Measurements from ENCODE around the gene CNN3.

The CNN3 gene

DNA sequence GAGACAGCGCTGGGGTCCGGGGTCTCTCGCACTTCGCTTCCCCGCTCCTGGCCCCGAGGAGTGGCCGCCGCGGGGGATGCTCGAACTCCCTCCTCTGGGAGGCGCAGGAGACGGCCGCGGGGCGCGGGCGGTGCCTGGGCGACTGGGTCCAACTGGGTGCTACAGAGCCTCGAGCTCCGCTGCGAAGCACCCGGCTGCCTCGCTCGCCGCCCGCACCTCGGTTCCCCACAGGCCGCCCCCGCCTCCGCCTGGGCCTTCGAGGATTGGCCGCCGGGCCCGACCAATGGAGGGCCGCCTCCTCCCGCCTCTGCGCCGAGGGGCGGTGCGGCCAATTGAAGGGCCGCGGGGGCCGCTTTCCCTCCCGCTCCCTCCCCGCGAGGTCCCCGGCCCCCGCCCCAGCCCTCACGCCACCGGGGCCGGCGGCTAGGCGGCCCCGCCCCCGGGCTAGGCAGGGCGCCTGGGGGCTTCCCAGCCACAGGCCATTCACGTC, at the start of gene CNN3:
Gene CNN3, minus strand, starts transcription at position 196 of the 490 bp plus-strand sequence. CDS start 216 bp downstream, outside the sequence.
- Histone ChIP-seq H3K4me1 (ENCODE audit: insufficient read depth, low read length) (peaks cover 40% of the 10 kb centered on the region), H3K36me3 (ENCODE audit: insufficient read depth, low read depth, low read length) (peaks cover 21% of the 10 kb centered on the region; the same call in 1 of the 2 replicates), H3K4me3 (ENCODE audit: low read length) (peak within 1 kb of the TSS; percentile 97), H3K27me3 (ENCODE audit: insufficient read depth, low read length) (no peaks in the 10 kb centered on the region), H3K9me3 (ENCODE audit: insufficient read depth, low read depth, low read length) (no peaks in the 10 kb centered on the region), H3K27ac (ENCODE audit: low read length) (peak within 1 kb of the TSS; percentile 98), H3K9ac (ENCODE audit: low read depth, low read length) (peak within 1 kb of the TSS; percentile 99)

DNA sequence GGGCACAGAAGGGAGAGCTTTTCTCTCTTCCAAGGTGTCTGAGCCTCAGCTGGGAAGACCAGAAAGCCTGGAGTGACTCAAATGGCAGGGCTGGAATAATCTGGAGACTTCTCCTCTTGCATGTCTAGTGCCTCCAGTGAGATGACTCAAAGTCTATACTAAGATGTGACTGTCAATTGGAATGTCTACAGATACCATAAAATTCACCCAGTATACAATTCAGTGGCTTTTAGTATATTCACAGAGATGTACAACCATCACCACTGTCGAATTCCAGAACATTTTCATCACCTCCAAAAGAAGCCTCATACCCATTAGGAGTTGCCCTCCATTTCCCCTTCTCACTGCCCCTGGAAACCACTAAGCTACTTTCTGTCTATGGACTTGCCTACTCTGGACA, 47.9 kb upstream of the CNN3 start:
- Histone ChIP-seq H3K4me1 (ENCODE audit: insufficient read depth, low read length) (peaks cover 15% of the 10 kb centered on the region), H3K27ac (ENCODE audit: low read length) (no peak overlapping the region), H3K36me3 (ENCODE audit: insufficient read depth, low read depth, low read length) (no peaks in the 10 kb centered on the region), H3K9me3 (ENCODE audit: insufficient read depth, low read depth, low read length) (no peaks in the 10 kb centered on the region), H3K9ac (ENCODE audit: low read depth, low read length) (no peak overlapping the region), H3K4me3 (ENCODE audit: low read length) (no peak overlapping the region), H3K27me3 (ENCODE audit: insufficient read depth, low read length) (no peaks in the 10 kb centered on the region)

DNA sequence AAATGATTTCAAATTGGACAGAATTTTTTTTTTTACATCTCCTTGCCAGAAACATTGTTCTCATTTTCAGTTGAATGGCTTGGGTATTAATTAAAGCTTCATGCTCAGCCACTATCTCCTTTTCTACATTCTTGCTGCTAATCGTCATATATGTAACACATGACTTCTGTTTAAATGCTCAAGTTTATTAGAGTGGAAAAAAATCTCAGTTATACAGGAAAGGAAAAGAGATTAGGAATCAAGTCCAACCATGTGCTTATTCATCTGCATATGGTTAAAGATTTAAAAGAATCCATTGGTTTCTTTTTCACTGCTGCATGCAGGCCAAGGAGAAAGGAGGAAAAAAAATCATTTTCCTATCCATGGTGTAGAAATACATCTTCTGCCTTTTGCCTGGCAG, 47.3 kb upstream of the CNN3 start:
- no peaks in the 10 kb centered on the region for H3K27me3 ChIP-seq (ENCODE audit: insufficient read depth, low read length)
- H3K27ac ChIP-seq (ENCODE audit: low read length), result no peak overlapping the region
- H3K36me3 ChIP-seq (ENCODE audit: insufficient read depth, low read depth, low read length), result no peaks in the 10 kb centered on the region
- H3K4me1 ChIP-seq (ENCODE audit: insufficient read depth, low read length), result peaks cover 15% of the 10 kb centered on the region
- no peak overlapping the region for H3K9ac ChIP-seq (ENCODE audit: low read depth, low read length)
- no peaks in the 10 kb centered on the region for H3K9me3 ChIP-seq (ENCODE audit: insufficient read depth, low read depth, low read length)
- no peak overlapping the region for H3K4me3 ChIP-seq (ENCODE audit: low read length)

DNA sequence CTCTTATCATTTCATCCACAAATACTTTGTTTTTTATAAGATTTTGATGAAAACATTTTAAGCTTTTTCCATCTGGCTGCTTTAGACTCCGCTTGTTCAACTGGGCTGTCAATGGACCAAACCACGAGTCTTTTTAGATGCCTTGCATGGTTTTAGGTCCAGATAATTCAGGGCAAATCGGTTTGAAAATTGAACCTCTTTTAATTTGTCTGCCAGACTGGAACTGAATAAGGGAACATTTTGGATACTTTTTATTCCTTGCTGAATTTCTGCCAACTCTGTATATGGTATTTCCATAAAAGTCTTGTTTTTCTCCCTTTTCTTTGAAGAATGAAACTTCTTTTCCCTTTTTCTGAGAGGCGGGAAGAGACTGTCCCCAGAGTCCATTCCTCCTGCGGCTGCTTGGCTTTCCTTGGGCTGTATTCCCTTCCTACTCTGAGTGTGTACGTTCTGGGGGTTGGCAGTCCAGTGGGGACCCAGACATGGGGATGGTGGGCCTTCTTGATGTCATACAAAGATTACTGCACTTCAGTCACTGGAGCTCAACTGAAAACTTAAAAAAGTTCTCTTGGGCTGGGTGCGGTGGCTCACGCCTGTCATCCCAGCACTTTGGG, 46.5 kb upstream of the CNN3 start:
- Histone ChIP-seq H3K27ac (ENCODE audit: low read length) (no peak overlapping the region), H3K4me1 (ENCODE audit: insufficient read depth, low read length) (peaks cover 15% of the 10 kb centered on the region), H3K9me3 (ENCODE audit: insufficient read depth, low read depth, low read length) (no peaks in the 10 kb centered on the region), H3K9ac (ENCODE audit: low read depth, low read length) (no peak overlapping the region), H3K27me3 (ENCODE audit: insufficient read depth, low read length) (no peaks in the 10 kb centered on the region), H3K4me3 (ENCODE audit: low read length) (no peak overlapping the region), H3K36me3 (ENCODE audit: insufficient read depth, low read depth, low read length) (no peaks in the 10 kb centered on the region)

DNA sequence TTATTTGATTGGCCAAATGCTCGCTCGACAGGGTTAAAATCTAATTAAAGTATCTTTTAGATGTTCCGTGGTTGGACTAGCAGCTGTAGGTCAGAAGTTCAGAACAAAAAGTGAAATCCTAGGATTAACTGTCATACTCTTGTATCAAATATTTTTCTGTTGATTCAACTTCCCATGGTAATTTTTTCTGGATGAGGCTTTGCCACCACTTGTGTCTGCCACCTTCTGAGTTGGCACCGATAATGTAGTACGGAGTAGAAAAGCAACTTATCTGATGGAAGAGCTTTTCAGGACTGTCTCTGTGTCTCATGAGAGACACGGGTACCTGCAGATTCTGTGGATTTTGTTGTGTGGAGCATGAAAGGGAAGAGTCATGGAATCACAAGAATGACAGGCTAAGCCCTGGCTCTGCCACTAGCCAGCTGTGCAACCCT, 44.6 kb upstream of the CNN3 start:
- H3K9ac ChIP-seq (ENCODE audit: low read depth, low read length), result no peak overlapping the region
- no peaks in the 10 kb centered on the region for H3K36me3 ChIP-seq (ENCODE audit: insufficient read depth, low read depth, low read length)

DNA sequence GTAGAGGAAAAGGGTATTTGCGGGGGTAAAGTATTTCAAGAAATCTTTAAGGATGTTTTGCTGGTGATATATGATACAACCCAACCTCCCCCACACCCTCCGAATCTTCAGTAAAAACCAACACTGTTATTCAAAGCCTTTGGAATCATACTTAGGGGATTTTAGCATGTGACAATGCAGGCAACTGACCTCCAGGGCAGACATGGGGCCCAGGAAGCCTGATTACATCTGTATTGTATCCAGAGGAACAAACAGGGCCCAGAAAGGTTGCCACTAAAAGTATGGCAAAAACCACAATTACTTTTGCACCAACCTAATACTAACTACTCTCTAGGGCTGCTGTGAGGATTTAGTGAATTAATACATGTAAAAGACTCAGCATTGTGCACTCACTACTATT, 43.9 kb upstream of the CNN3 start:
- Histone ChIP-seq H3K4me3 (ENCODE audit: low read length) (no peak overlapping the region), H3K4me1 (ENCODE audit: insufficient read depth, low read length) (peaks cover 13% of the 10 kb centered on the region), H3K27ac (ENCODE audit: low read length) (no peak overlapping the region), H3K36me3 (ENCODE audit: insufficient read depth, low read depth, low read length) (no peaks in the 10 kb centered on the region), H3K9ac (ENCODE audit: low read depth, low read length) (no peak overlapping the region), H3K27me3 (ENCODE audit: insufficient read depth, low read length) (no peaks in the 10 kb centered on the region), H3K9me3 (ENCODE audit: insufficient read depth, low read depth, low read length) (no peaks in the 10 kb centered on the region)

More for the DNA sequence above, 44.6 kb upstream of the CNN3 start:
- H3K4me1 ChIP-seq (ENCODE audit: insufficient read depth, low read length), result peaks cover 13% of the 10 kb centered on the region
- no peaks in the 10 kb centered on the region for H3K27me3 ChIP-seq (ENCODE audit: insufficient read depth, low read length)
- no peaks in the 10 kb centered on the region for H3K9me3 ChIP-seq (ENCODE audit: insufficient read depth, low read depth, low read length)
- no peak overlapping the region for H3K27ac ChIP-seq (ENCODE audit: low read length)
- no peak overlapping the region for H3K4me3 ChIP-seq (ENCODE audit: low read length)

DNA sequence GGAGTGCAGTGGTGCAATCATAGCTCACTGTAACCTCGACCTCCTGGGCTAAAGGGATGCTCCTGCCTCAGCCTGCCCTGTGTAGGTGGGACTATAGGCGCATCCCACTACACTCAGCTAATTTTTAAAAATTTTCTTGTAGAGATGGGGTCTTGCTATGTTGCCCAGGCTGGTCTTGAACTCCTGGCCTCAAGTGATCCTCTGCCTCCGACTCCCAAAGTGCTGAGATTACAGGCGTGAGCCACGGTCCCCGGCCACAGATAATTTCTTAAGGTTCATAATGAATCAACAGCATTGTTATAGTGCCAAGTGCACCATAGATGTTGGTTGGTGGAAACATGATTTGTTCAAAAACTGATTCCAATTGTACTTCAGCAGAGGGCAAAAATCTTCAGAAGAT, 42.2 kb upstream of the CNN3 start:
- H3K9ac ChIP-seq (ENCODE audit: low read depth, low read length), result no peak overlapping the region
- H3K4me3 ChIP-seq (ENCODE audit: low read length), result no peak overlapping the region
- no peaks in the 10 kb centered on the region for H3K9me3 ChIP-seq (ENCODE audit: insufficient read depth, low read depth, low read length)
- H3K36me3 ChIP-seq (ENCODE audit: insufficient read depth, low read depth, low read length), result no peaks in the 10 kb centered on the region
- no peaks in the 10 kb centered on the region for H3K27me3 ChIP-seq (ENCODE audit: insufficient read depth, low read length)
- peaks cover 13% of the 10 kb centered on the region for H3K4me1 ChIP-seq (ENCODE audit: insufficient read depth, low read length)
- H3K27ac ChIP-seq (ENCODE audit: low read length), result no peak overlapping the region

DNA sequence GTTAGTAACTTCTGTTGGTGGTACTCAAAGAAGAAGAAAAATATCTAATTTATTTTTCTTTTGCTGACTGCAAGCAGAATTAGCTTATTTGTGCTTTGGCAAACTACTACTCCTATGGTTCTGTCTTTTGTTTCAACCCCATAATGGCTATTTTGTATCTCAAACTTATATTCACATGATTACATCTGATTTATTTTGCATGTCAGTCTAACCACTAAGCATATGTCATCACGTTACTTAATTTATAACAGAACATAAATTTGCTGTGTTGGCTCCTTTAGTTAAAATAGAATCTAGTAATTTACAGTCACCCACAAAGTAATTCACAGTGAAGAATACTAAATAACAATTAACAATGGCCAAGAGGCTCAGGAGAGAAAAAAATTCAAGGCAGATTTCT, 39.1 kb upstream of the CNN3 start:
- Histone ChIP-seq H3K27me3 (ENCODE audit: insufficient read depth, low read length) (no peaks in the 10 kb centered on the region), H3K4me1 (ENCODE audit: insufficient read depth, low read length) (peaks cover 5% of the 10 kb centered on the region), H3K27ac (ENCODE audit: low read length) (no peak overlapping the region), H3K36me3 (ENCODE audit: insufficient read depth, low read depth, low read length) (no peaks in the 10 kb centered on the region), H3K4me3 (ENCODE audit: low read length) (no peak overlapping the region), H3K9me3 (ENCODE audit: insufficient read depth, low read depth, low read length) (no peaks in the 10 kb centered on the region), H3K9ac (ENCODE audit: low read depth, low read length) (no peak overlapping the region)

DNA sequence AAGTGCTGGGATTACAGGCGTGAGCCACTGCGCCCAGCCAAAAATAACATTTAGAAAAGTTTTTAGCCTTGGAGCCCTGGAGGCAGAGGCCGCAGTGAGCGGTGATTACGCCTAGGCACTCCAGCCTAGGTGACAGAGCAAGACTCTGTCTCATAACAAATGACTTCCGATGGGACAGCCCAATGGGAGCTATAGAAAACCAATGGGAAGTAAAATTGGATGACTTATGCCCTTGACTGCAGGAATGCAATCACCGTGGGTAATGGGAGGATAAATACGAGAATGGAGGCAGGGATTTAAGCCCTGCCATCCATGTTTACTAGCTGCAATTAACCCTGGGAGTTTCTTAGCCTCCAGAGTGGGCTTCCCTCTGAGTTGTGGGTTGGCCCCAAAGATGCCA, 37.0 kb upstream of the CNN3 start:
- no peaks in the 10 kb centered on the region for H3K27me3 ChIP-seq (ENCODE audit: insufficient read depth, low read length)
- no peak overlapping the region for H3K4me3 ChIP-seq (ENCODE audit: low read length)
- H3K9ac ChIP-seq (ENCODE audit: low read depth, low read length), result no peak overlapping the region
- no peaks in the 10 kb centered on the region for H3K36me3 ChIP-seq (ENCODE audit: insufficient read depth, low read depth, low read length)
- no peaks in the 10 kb centered on the region for H3K4me1 ChIP-seq (ENCODE audit: insufficient read depth, low read length)
- H3K27ac ChIP-seq (ENCODE audit: low read length), result no peak overlapping the region
- H3K9me3 ChIP-seq (ENCODE audit: insufficient read depth, low read depth, low read length), result no peaks in the 10 kb centered on the region

DNA sequence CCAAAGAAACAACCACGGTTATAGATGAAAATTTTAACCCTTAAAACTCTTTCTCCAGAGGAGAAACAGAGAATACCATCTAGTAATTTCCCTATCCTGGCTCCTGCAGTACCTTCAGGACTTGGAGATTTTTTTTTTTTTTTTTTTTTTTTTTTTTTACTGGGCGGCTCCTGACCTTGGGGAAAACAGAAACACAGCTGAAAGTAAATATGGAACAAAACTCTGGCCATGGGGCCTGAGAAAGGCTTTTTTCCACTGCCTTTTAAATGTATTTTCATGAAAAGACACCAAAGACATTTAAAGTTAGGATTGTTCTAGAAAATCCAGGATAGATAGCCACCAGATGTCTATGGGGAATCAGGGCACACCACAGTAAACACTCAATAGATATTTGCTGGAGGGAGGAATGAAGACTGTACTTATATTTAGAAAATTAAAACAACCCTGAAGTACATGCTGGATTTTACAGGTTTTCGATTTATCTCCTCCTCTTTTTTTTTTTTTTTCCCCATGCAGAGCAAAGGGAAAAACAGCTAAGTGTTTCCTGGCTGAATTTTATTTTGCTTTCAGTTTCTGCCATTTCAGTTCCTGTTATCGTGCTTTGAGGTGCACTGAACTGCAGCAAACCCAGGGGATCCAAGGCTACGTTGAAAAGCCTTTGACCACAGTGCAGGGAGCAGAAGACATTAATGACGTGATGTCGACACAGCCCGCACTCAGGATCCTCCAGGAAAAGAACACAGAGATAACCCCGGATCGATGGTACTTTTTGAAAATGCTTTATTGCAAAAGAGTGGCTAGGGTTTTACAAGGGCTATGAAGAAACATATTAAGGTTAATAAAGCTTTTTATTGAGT, 35.7 kb upstream of the CNN3 start:
- no peaks in the 10 kb centered on the region for H3K4me1 ChIP-seq (ENCODE audit: insufficient read depth, low read length)
- H3K27ac ChIP-seq (ENCODE audit: low read length), result no peak overlapping the region
- H3K9ac ChIP-seq (ENCODE audit: low read depth, low read length), result no peak overlapping the region
- no peaks in the 10 kb centered on the region for H3K36me3 ChIP-seq (ENCODE audit: insufficient read depth, low read depth, low read length)
- no peak overlapping the region for H3K4me3 ChIP-seq (ENCODE audit: low read length)
- H3K27me3 ChIP-seq (ENCODE audit: insufficient read depth, low read length), result no peaks in the 10 kb centered on the region
- H3K9me3 ChIP-seq (ENCODE audit: insufficient read depth, low read depth, low read length), result no peaks in the 10 kb centered on the region

DNA sequence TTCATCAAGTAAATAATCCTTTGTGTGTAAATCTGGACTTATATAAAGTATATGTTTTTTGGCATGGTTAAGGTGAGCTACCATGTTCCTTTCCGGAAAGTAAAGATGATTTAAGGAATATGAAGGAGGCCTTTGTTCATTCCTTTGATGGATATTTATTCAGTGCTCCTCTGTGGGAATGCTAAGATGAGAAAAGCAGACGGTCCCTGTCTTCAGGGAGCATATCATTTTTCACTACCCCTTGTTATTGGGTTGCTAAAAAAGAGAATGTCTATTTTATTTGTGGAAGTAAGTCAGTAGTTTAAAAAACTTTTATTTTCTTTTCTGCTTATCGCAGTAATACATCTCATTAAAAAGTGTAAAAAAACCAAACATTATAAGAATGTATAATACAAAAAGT, 35.1 kb upstream of the CNN3 start:
- H3K27me3 ChIP-seq (ENCODE audit: insufficient read depth, low read length), result no peaks in the 10 kb centered on the region
- no peak overlapping the region for H3K9ac ChIP-seq (ENCODE audit: low read depth, low read length)
- no peak overlapping the region for H3K27ac ChIP-seq (ENCODE audit: low read length)
- H3K4me1 ChIP-seq (ENCODE audit: insufficient read depth, low read length), result no peaks in the 10 kb centered on the region
- no peaks in the 10 kb centered on the region for H3K36me3 ChIP-seq (ENCODE audit: insufficient read depth, low read depth, low read length)
- H3K9me3 ChIP-seq (ENCODE audit: insufficient read depth, low read depth, low read length), result no peaks in the 10 kb centered on the region
- no peak overlapping the region for H3K4me3 ChIP-seq (ENCODE audit: low read length)

DNA sequence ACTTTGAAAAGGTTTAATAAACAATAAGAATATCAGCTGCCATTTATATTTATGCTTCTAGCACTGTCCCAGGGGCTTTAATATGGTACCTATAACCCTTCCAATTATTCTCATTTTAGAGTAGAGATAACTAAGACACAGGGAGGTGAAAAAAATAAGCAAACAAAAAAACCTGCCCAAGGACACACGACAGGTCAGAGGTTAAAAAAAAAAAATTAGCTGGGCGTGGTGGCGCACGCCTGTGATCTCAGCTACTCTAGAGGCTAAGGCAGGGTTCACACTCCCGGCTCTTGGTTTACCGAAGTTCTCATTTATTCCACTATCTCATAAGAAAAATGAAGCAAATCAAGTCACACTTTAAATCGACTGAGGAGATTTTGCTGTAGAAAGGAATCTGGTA, 34.7 kb upstream of the CNN3 start:
- Histone ChIP-seq H3K36me3 (ENCODE audit: insufficient read depth, low read depth, low read length) (no peaks in the 10 kb centered on the region), H3K27ac (ENCODE audit: low read length) (no peak overlapping the region), H3K4me3 (ENCODE audit: low read length) (no peak overlapping the region), H3K9ac (ENCODE audit: low read depth, low read length) (no peak overlapping the region), H3K27me3 (ENCODE audit: insufficient read depth, low read length) (no peaks in the 10 kb centered on the region), H3K4me1 (ENCODE audit: insufficient read depth, low read length) (no peaks in the 10 kb centered on the region), H3K9me3 (ENCODE audit: insufficient read depth, low read depth, low read length) (no peaks in the 10 kb centered on the region)
